HepG2 (cell line): ENCODE data around the gene SERINC2. TPM values are rescaled to one million over a fixed set of nuclear protein-coding genes. Genes with fewer than 3 reads are reported as not detected.

ENCODE experiments used
- FLYWCH1 ChIP-seq: sonication (generic); formaldehyde crosslinking; IDR thresholded peaks from 2 replicates; pipeline ENCODE4 v1.8.1; 2023; ENCODE audit warnings: mild to moderate bottlenecking, missing genetic modification reagents
- KDM1A ChIP-seq: IDR thresholded peaks from 2 replicates; pipeline ENCODE4 v1.6.1; 2016; ENCODE audit warnings: missing compliant biosample characterization
- KDM5B ChIP-seq: sonication (generic); formaldehyde crosslinking; IDR thresholded peaks from 2 replicates; pipeline ENCODE4 v1.4.0; 2020; ENCODE audit warnings: missing genetic modification reagents, mild to moderate bottlenecking, borderline replicate concordance
- SMAD9 ChIP-seq: sonication (generic); formaldehyde crosslinking; IDR thresholded peaks from 2 replicates; pipeline ENCODE4 v1.5.1; 2020; ENCODE audit warnings: mild to moderate bottlenecking, missing genetic modification reagents
- ZBTB38 ChIP-seq: sonication (generic); formaldehyde crosslinking; IDR thresholded peaks from 2 replicates; pipeline ENCODE4 v1.5.1; 2020; ENCODE audit warnings: mild to moderate bottlenecking, missing genetic modification reagents
- ZNF430 ChIP-seq: sonication (generic); formaldehyde crosslinking; IDR thresholded peaks from 2 replicates; pipeline ENCODE4 v1.9.0; 2021; ENCODE audit warnings: mild to moderate bottlenecking, missing genetic modification reagents
- ZNF598 ChIP-seq: sonication (generic); formaldehyde crosslinking; IDR thresholded peaks from 2 replicates; pipeline ENCODE4 v1.5.1; 2020; ENCODE audit warnings: mild to moderate bottlenecking, missing genetic modification reagents, borderline replicate concordance
- ZNF687 ChIP-seq: sonication (generic); formaldehyde crosslinking; IDR thresholded peaks from 2 replicates; pipeline ENCODE4 v1.5.1; 2020; ENCODE audit warnings: mild to moderate bottlenecking, missing genetic modification reagents, moderate library complexity
- ZNF784 ChIP-seq: sonication (generic); formaldehyde crosslinking; IDR thresholded peaks from 2 replicates; pipeline ENCODE4 v1.5.1; 2020; ENCODE audit warnings: missing genetic modification reagents, mild to moderate bottlenecking, borderline replicate concordance
- ZNF883 ChIP-seq: sonication (generic); formaldehyde crosslinking; IDR thresholded peaks from 2 replicates; pipeline ENCODE4 v1.5.1; 2020; ENCODE audit warnings: mild to moderate bottlenecking, missing genetic modification reagents; ENCODE audit errors: not compliant biosample characterization
- polyA plus RNA-seq, 8 experiments: library from polyadenylated mRNA; depleted of rRNA in 3 of 8; stranded (reverse) in 7 of 8; unstranded in 1 of 8; fragments of >200 nt; fragmentation: Illumina TruSeq in 4 of 8; extraction: Trizol in 4 of 8; gene quantifications; 2 replicates each; pipeline versions ENCODE4 v1.2.1 to v1.2.3, GENCODE V29; 2011 to 2016; ENCODE audit warnings: low read depth in 4 of 8, missing spikeins in 1 of 8, mixed read lengths in 1 of 8; ENCODE audit not compliant: insufficient read depth in 1 of 8
- total RNA-seq, 5 experiments: library from RNA; depleted of rRNA; stranded (reverse); fragments of >200 nt; fragmentation: Illumina TruSeq; extraction: Trizol; gene quantifications; 2 replicates each; pipeline ENCODE4 v1.2.3, GENCODE V29; 2016; ENCODE audit warnings: low read depth in 1 of 5

SERINC2 gene
- total and polyA plus RNA-seq, 2 of the 13 experiments (the other 11 are each of a cell fraction or from before 2014, with no cell fraction given): 4.8 to 126 TPM

- TF ChIP-seq KDM5B (0 out of 2 replicates have a peak, but pooled peaks have one; percentile 8), SMAD9 (no peak), ZNF883 (CRISPR knock-in tag) (peak; percentile 53), KDM1A (CRISPR knock-in tag) (peak; percentile 11; the same call in 1 of the 2 replicates), ZBTB38 (CRISPR knock-in tag) (peak; percentile 96), ZNF598 (CRISPR knock-in tag) (peak; percentile 78; the same call in 1 of the 2 replicates), ZNF687 (CRISPR knock-in tag) (peak; percentile 91), ZNF784 (0 out of 2 replicates have a peak, but pooled peaks have one; percentile 27), ZNF430 (CRISPR knock-in tag) (peak; percentile 41; the same call in 1 of the 2 replicates), FLYWCH1 (CRISPR knock-in tag) (no peak)
Observed at GRCh38 chr1:31432592-31433395, 19.8 kb downstream of the SERINC2 start (continued).
